Gastrocnemius medialis (tissue), 4 donors: ENCODE measurements around the gene PTCRA.

ENCODE experiments used
- CTCF ChIP-seq, 5 experiments: fragments of 450-650 bp in 3 of 5; fragments of 200-600 bp in 2 of 5; sonication (generic) in 2 of 5; IDR thresholded peaks in 4 of 5; conservative IDR thresholded peaks in 1 of 5; 1 replicate in 4 of 5; 2 replicates in 1 of 5; pipeline ENCODE4 v1.5.1; 2016 to 2019; ENCODE audit warnings: antibody characterized with exemption in 5 of 5, mild to moderate bottlenecking in 3 of 5, moderate library complexity in 3 of 5
- POLR2A ChIP-seq, 2 donors: fragments of 450-650 bp; IDR thresholded peaks; one replicate each; pipeline ENCODE4 v1.6.1; 2017; ENCODE audit warnings: antibody characterized with exemption in 2 of 2, mild to moderate bottlenecking in 2 of 2, moderate library complexity in 2 of 2

- no peak for TF ChIP-seq CTCF (IDR thresholded peaks at IDR 0.05 in 4 of 5, conservative IDR thresholded peaks at IDR 0.05 in 1 of 5)
- no peak for TF ChIP-seq POLR2A (IDR thresholded peaks at IDR 0.05)
These were observed 17.4 kb downstream of the PTCRA start for GRCh38 chr6:42933205-42933604.
